OCI-LY3 (cell line): ENCODE results near the gene TOMM40.
"Not testable (repeated sequence)": the region's sequence is repeated elsewhere in the genome, so short reads cannot be mapped to it uniquely, and the experiment has no call there.

Experiments used
- H2AFZ ChIP-seq: fragments of 200-600, 300-600 bp; shearing (Covaris generic); 2 replicates; pipeline ENCODE4 v1.6.0; 2014; ENCODE audit warnings: antibody characterized with exemption, low read depth, low read length
- H3K27ac ChIP-seq: fragments of 200-600, 300-600 bp; sonication (generic); 2 replicates; pipeline ENCODE4 v1.5.1; 2014; ENCODE audit warnings: mild to moderate bottlenecking, low read length, moderate library complexity, mixed read lengths
- H3K27me3 ChIP-seq: fragments of 200-600, 300-600 bp; sonication (generic); 2 replicates; pipeline ENCODE4 v1.6.1; 2014; ENCODE audit warnings: low read depth, low read length, mixed read lengths
- H3K36me3 ChIP-seq: fragments of 200-600, 300-600 bp; sonication (generic); replicated peaks from 2 replicates; pipeline ENCODE3; 2014; ENCODE audit warnings: low read depth, low read length, mixed read lengths
- H3K4me1 ChIP-seq: fragments of 300-600, 200-600 bp; sonication (generic); 2 replicates; pipeline ENCODE4 v1.6.1; 2014; ENCODE audit warnings: low read length, mixed read lengths
- H3K4me2 ChIP-seq: fragments of 200-600, 300-600 bp; sonication (generic); 2 replicates; pipeline ENCODE4 v1.6.1; 2014; ENCODE audit warnings: low read length, mixed read lengths
- H3K4me3 ChIP-seq: fragments of 300-600, 200-600 bp; sonication (generic); 2 replicates; pipeline ENCODE4 v1.5.1; 2014; ENCODE audit warnings: antibody characterized with exemption, mild to moderate bottlenecking, low read length, moderate library complexity
- H3K79me2 ChIP-seq: fragments of 300-600, 200-600 bp; shearing (Covaris generic); 2 replicates; pipeline ENCODE4 v1.6.1; 2014; ENCODE audit warnings: mild to moderate bottlenecking, low read length, mixed read lengths
- H3K9ac ChIP-seq: fragments of 300-600, 200-600 bp; shearing (Covaris generic); 2 replicates; pipeline ENCODE4 v1.6.0; 2014; ENCODE audit warnings: mild to moderate bottlenecking, low read length, moderate library complexity
- H3K9me3 ChIP-seq: fragments of 200-600, 300-600 bp; shearing (Covaris generic); 2 replicates; pipeline ENCODE4 v1.6.1; 2014; ENCODE audit warnings: low read length, mixed read lengths; ENCODE audit not compliant: insufficient read depth
- H4K20me1 ChIP-seq: fragments of 200-600, 300-600 bp; sonication (generic); 2 replicates; pipeline ENCODE4 v1.6.1; 2016; ENCODE audit warnings: low read length, mixed read lengths; ENCODE audit not compliant: insufficient read depth
- EZH2phosphoT487 ChIP-seq: fragments of 200-600 bp; shearing (Covaris generic); IDR thresholded peaks from 2 replicates; pipeline ENCODE4 v1.6.1; 2018; ENCODE audit warnings: antibody characterized with exemption, mixed run types, low read depth
- TF ChIP-seq, protein P1 (sequence below): fragments of 200-600, 300-600 bp; sonication (generic); IDR thresholded peaks from 2 replicates; pipeline ENCODE4 v1.5.1; 2014; ENCODE audit warnings: antibody characterized with exemption, low read length, low read depth

Gene TOMM40

DNA sequence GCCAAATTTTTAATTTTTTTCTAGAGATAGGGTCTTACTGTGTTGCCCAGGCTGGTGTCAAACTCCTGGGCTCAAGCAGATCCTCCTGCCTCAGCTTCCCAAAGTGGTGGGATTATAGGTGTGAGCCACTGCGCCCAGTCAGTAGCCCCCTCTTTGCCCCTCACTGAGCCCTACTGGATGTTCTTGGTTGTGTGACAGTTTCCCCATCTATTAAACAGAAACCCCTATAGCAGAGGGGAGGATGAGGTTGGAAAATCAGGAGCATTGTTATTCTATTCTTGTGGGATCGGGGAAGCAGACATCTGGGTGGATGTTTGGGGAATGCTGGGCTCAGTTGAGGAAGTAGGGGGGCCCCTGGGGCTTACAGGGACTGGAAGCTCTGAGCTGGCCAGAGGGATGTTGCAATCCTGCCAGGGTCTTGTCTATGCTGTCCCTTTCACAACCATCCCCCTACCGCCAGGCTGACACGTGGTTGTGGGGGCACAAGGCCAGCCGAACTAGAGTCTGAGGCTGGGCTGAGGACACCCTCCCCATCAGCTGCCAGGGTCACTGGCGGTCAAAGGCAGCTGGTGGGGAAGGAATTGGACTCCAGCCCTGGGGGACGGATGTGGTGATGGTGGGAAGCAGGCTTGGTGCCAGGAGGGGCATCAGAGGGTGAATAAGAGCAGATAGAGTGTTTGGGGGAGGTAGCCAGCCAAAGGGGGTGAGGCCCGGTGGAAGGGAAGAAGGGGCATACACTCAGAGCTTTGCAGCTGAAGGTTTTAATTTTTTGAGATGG, 34.2 kb downstream of the TOMM40 start:
- H3K4me1 ChIP-seq: no peaks in the 10 kb centered on the region
- no peak overlapping the region for H3K27ac ChIP-seq
- H3K36me3 ChIP-seq: no peaks in the 10 kb centered on the region
- TF ChIP-seq, protein P1, sequence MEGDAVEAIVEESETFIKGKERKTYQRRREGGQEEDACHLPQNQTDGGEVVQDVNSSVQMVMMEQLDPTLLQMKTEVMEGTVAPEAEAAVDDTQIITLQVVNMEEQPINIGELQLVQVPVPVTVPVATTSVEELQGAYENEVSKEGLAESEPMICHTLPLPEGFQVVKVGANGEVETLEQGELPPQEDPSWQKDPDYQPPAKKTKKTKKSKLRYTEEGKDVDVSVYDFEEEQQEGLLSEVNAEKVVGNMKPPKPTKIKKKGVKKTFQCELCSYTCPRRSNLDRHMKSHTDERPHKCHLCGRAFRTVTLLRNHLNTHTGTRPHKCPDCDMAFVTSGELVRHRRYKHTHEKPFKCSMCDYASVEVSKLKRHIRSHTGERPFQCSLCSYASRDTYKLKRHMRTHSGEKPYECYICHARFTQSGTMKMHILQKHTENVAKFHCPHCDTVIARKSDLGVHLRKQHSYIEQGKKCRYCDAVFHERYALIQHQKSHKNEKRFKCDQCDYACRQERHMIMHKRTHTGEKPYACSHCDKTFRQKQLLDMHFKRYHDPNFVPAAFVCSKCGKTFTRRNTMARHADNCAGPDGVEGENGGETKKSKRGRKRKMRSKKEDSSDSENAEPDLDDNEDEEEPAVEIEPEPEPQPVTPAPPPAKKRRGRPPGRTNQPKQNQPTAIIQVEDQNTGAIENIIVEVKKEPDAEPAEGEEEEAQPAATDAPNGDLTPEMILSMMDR: no peak
- TF ChIP-seq EZH2phosphoT487: no peak
- H4K20me1 ChIP-seq: no peaks in the 10 kb centered on the region
- H2AFZ ChIP-seq: no peak overlapping the region
- H3K4me2 ChIP-seq: no peak overlapping the region
- no peak overlapping the region for H3K9ac ChIP-seq
- peaks cover 22% of the 10 kb centered on the region for H3K27me3 ChIP-seq
- H3K9me3 ChIP-seq: no peaks in the 10 kb centered on the region
- H3K79me2 ChIP-seq: no peaks in the 10 kb centered on the region
- H3K4me3 ChIP-seq: no peak overlapping the region

DNA sequence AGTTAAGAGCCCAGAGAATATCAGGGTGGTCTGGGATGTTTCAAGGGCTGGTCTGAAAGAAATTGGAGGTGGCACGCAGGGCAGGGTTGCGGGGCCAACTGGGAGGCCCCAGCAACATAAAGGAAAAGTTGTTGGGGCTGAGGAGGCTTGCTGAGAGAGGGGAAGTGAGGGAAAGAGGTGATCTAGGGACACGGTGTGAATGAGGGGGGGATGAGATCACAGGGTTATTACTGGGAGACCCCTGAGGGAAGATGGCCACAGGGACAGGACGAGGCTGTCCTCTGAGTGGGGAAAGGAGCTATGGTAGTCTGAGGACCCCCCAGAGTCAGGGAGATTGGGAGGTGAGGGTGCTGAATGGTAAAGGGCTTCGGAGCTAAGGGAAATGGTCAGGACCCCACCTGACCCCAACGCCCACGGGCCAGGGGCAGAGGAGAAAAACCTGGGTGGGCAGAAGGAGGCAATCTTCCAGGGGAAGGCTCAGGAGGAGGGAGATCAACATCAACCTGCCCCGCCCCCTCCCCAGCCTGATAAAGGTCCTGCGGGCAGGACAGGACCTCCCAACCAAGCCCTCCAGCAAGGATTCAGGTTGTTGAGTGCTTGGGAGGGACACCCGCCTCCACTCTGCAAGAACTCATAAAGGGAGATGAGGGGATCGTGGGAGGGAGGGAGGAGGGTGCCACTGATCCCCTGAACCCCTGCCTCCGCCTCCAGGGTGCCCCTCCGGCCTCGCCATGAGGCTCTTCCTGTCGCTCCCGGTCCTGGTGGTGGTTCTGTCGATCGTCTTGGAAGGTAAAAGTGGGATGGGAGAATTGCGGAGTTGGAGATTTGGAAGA, 35.4 kb downstream of the TOMM40 start:
- peak overlapping the region; percentile 63 for H3K4me2 ChIP-seq
- peak overlapping the region; percentile 64 for H3K4me3 ChIP-seq
- peaks cover 22% of the 10 kb centered on the region for H3K27me3 ChIP-seq

DNA sequence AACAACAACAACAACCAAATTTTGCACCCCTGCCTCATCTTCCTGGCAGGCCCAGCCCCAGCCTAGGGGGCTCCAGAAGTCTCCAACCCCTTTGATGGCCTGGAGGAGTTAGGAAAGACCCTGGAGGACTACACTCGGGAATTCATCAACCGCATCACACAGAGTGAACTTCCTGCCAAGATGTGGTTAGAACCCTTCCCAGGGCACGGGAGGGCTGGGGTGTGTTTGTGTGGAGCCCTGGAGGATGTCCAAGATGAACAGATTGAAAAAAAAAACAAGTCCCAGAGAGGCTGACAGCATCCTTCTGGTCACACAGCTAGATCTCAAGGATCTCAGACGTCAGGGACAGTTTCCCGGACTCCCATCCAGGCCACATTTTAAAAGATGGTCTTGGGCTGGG, 36.7 kb downstream of the TOMM40 start:
- no peaks in the 10 kb centered on the region for H3K9me3 ChIP-seq
- TF ChIP-seq, protein P1: no peak
- no peak for TF ChIP-seq EZH2phosphoT487
- H3K36me3 ChIP-seq: no peaks in the 10 kb centered on the region
- H3K27me3 ChIP-seq: peaks cover 22% of the 10 kb centered on the region
- H3K9ac ChIP-seq: no peak overlapping the region
- H4K20me1 ChIP-seq: no peaks in the 10 kb centered on the region
- peak overlapping the region; percentile 56; the same call in 1 of the 2 replicates for H2AFZ ChIP-seq
- no peak overlapping the region for H3K27ac ChIP-seq
- H3K4me3 ChIP-seq: no peak overlapping the region
- no peaks in the 10 kb centered on the region for H3K79me2 ChIP-seq
- H3K4me1 ChIP-seq: no peaks in the 10 kb centered on the region
- H3K4me2 ChIP-seq: no peak overlapping the region

More for the DNA sequence above, 35.4 kb downstream of the TOMM40 start:
- H2AFZ ChIP-seq: peak overlapping the region; percentile 56
- H3K79me2 ChIP-seq, H3K4me1 ChIP-seq, H3K9me3 ChIP-seq, H4K20me1 ChIP-seq, H3K36me3 ChIP-seq, H3K27ac ChIP-seq, H3K9ac ChIP-seq: not testable (repeated sequence)

DNA sequence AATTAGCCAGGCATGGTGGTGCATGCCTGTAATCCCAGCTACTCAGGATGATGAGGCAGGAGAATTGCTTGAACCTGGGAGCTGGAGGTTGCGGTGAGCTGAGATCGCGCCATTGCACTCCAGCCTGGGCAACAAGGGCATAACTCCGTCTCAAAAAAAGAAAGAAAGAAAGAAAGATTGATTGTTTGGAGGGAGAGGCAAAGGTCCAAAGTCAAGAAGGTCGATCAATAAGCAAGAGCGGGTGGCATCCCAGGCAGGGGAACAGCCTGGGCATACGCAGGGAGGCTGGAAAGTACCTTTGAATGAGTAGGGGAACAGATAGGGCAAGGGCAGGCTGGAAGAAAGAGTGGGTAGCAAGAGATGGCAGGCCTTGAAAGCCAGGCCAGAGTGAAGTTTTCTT, 39.0 kb downstream of the TOMM40 start:
- no peak overlapping the region for H3K9ac ChIP-seq
- no peak overlapping the region for H2AFZ ChIP-seq
- peaks cover 13% of the 10 kb centered on the region for H3K27me3 ChIP-seq
- no peaks in the 10 kb centered on the region for H3K9me3 ChIP-seq
- no peaks in the 10 kb centered on the region for H3K79me2 ChIP-seq
- H3K4me1 ChIP-seq: no peaks in the 10 kb centered on the region
- H3K4me2 ChIP-seq: no peak overlapping the region
- no peak overlapping the region for H3K27ac ChIP-seq
- no peaks in the 10 kb centered on the region for H4K20me1 ChIP-seq
- TF ChIP-seq EZH2phosphoT487: no peak
- TF ChIP-seq, protein P1: no peak
- no peaks in the 10 kb centered on the region for H3K36me3 ChIP-seq
- no peak overlapping the region for H3K4me3 ChIP-seq
